ENCODE measurements around the gene PEX1. TPM values are rescaled to one million over a fixed set of nuclear protein-coding genes. Genes with fewer than 3 reads are reported as not detected.

The PEX1 gene
- total and polyA plus RNA-seq, 2 experiments from 2014 or later: 22.5 to 25.4 TPM

DNA sequence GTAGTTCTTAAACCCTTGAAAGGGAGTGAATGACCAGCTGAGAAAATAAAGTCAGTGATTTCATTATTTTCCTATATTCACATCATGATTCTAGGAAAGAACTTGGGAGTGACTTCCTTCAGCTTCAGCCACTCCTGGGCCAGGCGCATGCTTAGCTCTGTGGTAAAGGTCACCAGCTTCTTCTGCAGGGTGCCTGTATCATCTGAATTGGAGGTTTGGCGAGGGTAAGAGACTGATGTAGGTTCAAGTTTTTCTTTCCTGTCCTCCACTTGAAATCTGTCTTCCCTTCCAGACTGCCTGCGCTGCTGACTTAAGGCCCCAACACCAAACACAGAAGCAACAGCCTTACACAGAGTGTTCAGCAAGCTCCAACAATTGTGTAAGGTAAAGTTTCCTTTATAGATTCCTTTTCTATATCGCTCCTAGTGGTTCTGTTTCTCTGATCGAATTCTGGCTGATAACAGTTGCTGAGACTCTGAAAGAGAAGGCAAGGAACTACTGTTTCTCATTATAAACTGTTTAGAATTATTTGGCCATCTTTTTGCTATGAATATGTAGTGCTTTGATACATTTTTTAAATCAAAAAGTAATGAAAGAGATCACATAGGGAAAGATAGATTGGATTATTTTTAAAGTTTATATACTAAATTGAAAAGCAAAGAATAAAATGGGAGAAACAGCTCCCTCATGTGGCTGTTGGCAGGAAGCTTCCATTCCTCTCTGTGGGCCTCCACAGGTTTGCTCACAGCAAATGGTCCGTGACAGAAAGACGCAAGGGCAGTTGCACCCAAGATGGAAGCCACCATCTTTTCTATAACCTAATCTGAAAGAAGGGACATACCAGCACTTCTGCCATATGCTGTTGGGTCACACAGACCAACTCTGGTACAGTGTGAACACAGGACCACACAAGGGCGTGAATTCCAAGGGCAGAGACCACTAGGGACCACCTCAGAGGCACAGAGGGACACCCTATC, 67.0 kb downstream of the PEX1 start:
- Histone ChIP-seq H3K79me2 (replicated peaks; ENCODE audit: insufficient read depth) (no peaks in the 10 kb centered on the region), H3K4me3 (no peak overlapping the region), H3F3A (replicated peaks; ENCODE audit: low read depth) (no peaks in the 10 kb centered on the region; the same call in 1 of the 2 replicates), H4K20me1 (replicated peaks; ENCODE audit: insufficient read depth) (no peaks in the 10 kb centered on the region), H3K36me3 (ENCODE audit: insufficient read depth) (peaks cover 5% of the 10 kb centered on the region), H2AFZ (no peak overlapping the region), H3K4me2 (no peak overlapping the region), H3K9me2 (ENCODE audit: insufficient read depth) (no peaks in the 10 kb centered on the region), H3K27me3 (ENCODE audit: insufficient read depth) (no peaks in the 10 kb centered on the region), H3K4me1 (ENCODE audit: insufficient read depth) (no peaks in the 10 kb centered on the region), H3K27ac (ENCODE audit: low read depth) (peak overlapping the region; percentile 55)
- no peak for TF ChIP-seq CREB1 (CRISPR knock-in tag; IDR thresholded peaks at IDR 0.05; ENCODE audit: low read depth)
- TF ChIP-seq ZNF331 (CRISPR knock-in tag; IDR thresholded peaks at IDR 0.05; ENCODE audit: low read depth): no peak
- TF ChIP-seq, protein P1, sequence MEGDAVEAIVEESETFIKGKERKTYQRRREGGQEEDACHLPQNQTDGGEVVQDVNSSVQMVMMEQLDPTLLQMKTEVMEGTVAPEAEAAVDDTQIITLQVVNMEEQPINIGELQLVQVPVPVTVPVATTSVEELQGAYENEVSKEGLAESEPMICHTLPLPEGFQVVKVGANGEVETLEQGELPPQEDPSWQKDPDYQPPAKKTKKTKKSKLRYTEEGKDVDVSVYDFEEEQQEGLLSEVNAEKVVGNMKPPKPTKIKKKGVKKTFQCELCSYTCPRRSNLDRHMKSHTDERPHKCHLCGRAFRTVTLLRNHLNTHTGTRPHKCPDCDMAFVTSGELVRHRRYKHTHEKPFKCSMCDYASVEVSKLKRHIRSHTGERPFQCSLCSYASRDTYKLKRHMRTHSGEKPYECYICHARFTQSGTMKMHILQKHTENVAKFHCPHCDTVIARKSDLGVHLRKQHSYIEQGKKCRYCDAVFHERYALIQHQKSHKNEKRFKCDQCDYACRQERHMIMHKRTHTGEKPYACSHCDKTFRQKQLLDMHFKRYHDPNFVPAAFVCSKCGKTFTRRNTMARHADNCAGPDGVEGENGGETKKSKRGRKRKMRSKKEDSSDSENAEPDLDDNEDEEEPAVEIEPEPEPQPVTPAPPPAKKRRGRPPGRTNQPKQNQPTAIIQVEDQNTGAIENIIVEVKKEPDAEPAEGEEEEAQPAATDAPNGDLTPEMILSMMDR (conservative IDR thresholded peaks at IDR 0.05; ENCODE audit: low read depth in 2 of 2): peak; percentile 78 to 93
- Mint-ChIP-seq H3K27ac (no peak overlapping the region), H3K36me3 (ENCODE audit: low read depth) (peaks cover 10% of the 10 kb centered on the region), H3K27me3 (ENCODE audit: insufficient read depth, low read depth, poor library complexity) (no peaks in the 10 kb centered on the region), H3K4me3 (no peak overlapping the region), H3K9me3 (no peaks in the 10 kb centered on the region), H3K4me1 (no peaks in the 10 kb centered on the region; the same call in 2 of the 3 replicates)
- ATAC-seq (peak; percentile 93), DNase-seq (ENCODE audit: low spot score) (peak; percentile 78)

DNA sequence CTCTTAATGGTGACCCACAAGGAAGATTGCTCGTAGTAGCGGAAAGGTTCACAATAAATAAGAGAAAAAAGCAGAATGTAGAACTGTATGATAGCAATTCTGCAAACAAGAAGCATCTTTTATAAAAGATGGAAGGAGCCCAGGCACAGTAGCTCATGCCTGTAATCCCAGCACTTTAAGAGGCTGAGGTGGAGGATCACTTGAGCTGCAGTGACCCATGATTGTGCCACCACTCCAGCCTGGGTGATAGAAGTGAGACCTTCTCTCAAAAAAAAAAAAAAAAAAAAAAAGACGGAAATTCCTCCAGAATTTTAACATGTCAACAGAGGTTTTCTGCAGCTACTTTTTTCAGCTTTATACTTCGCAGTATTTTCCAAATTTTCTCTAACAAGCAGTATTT, 67.8 kb downstream of the PEX1 start:
- Histone ChIP-seq H3K27me3 (ENCODE audit: insufficient read depth) (no peaks in the 10 kb centered on the region), H3K36me3 (ENCODE audit: insufficient read depth) (peaks cover 10% of the 10 kb centered on the region), H3K27ac (ENCODE audit: low read depth) (peak overlapping the region; percentile 55; the same call in 1 of the 2 replicates), H3K9me2 (ENCODE audit: insufficient read depth) (no peaks in the 10 kb centered on the region), H3K79me2 (replicated peaks; ENCODE audit: insufficient read depth) (no peaks in the 10 kb centered on the region), H3F3A (replicated peaks; ENCODE audit: low read depth) (no peaks in the 10 kb centered on the region; the same call in 1 of the 2 replicates), H3K4me2 (no peak overlapping the region), H4K20me1 (replicated peaks; ENCODE audit: insufficient read depth) (no peaks in the 10 kb centered on the region), H2AFZ (no peak overlapping the region), H3K4me3 (no peak overlapping the region), H3K4me1 (ENCODE audit: insufficient read depth) (no peaks in the 10 kb centered on the region)
- Mint-ChIP-seq H3K4me3 (no peak overlapping the region), H3K36me3 (ENCODE audit: low read depth) (peaks cover 17% of the 10 kb centered on the region), H3K27ac (no peak overlapping the region), H3K4me1 (no peaks in the 10 kb centered on the region; the same call in 2 of the 3 replicates), H3K9me3 (no peaks in the 10 kb centered on the region), H3K27me3 (ENCODE audit: insufficient read depth, low read depth, poor library complexity) (no peaks in the 10 kb centered on the region)
- DNase-seq (ENCODE audit: low spot score): no peak
- ATAC-seq: no peak
- TF ChIP-seq CREB1 (CRISPR knock-in tag; IDR thresholded peaks at IDR 0.05; ENCODE audit: low read depth): no peak
- TF ChIP-seq, protein P2, sequence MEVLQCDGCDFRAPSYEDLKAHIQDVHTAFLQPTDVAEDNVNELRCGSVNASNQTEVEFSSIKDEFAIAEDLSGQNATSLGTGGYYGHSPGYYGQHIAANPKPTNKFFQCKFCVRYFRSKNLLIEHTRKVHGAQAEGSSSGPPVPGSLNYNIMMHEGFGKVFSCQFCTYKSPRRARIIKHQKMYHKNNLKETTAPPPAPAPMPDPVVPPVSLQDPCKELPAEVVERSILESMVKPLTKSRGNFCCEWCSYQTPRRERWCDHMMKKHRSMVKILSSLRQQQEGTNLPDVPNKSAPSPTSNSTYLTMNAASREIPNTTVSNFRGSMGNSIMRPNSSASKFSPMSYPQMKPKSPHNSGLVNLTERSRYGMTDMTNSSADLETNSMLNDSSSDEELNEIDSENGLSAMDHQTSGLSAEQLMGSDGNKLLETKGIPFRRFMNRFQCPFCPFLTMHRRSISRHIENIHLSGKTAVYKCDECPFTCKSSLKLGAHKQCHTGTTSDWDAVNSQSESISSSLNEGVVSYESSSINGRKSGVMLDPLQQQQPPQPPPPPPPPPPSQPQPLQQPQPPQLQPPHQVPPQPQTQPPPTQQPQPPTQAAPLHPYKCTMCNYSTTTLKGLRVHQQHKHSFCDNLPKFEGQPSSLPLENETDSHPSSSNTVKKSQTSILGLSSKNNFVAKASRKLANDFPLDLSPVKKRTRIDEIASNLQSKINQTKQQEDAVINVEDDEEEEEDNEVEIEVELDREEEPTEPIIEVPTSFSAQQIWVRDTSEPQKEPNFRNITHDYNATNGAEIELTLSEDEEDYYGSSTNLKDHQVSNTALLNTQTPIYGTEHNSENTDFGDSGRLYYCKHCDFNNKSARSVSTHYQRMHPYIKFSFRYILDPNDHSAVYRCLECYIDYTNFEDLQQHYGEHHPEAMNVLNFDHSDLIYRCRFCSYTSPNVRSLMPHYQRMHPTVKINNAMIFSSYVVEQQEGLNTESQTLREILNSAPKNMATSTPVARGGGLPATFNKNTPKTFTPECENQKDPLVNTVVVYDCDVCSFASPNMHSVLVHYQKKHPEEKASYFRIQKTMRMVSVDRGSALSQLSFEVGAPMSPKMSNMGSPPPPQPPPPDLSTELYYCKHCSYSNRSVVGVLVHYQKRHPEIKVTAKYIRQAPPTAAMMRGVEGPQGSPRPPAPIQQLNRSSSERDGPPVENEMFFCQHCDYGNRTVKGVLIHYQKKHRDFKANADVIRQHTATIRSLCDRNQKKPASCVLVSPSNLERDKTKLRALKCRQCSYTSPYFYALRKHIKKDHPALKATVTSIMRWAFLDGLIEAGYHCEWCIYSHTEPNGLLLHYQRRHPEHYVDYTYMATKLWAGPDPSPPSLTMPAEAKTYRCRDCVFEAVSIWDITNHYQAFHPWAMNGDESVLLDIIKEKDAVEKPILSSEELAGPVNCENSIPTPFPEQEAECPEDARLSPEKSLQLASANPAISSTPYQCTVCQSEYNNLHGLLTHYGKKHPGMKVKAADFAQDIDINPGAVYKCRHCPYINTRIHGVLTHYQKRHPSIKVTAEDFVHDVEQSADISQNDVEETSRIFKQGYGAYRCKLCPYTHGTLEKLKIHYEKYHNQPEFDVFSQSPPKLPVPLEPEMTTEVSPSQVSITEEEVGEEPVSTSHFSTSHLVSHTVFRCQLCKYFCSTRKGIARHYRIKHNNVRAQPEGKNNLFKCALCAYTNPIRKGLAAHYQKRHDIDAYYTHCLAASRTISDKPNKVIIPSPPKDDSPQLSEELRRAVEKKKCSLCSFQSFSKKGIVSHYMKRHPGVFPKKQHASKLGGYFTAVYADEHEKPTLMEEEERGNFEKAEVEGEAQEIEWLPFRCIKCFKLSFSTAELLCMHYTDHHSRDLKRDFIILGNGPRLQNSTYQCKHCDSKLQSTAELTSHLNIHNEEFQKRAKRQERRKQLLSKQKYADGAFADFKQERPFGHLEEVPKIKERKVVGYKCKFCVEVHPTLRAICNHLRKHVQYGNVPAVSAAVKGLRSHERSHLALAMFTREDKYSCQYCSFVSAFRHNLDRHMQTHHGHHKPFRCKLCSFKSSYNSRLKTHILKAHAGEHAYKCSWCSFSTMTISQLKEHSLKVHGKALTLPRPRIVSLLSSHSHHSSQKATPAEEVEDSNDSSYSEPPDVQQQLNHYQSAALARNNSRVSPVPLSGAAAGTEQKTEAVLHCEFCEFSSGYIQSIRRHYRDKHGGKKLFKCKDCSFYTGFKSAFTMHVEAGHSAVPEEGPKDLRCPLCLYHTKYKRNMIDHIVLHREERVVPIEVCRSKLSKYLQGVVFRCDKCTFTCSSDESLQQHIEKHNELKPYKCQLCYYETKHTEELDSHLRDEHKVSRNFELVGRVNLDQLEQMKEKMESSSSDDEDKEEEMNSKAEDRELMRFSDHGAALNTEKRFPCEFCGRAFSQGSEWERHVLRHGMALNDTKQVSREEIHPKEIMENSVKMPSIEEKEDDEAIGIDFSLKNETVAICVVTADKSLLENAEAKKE (CRISPR knock-in tag; IDR thresholded peaks at IDR 0.05): no peak
- TF ChIP-seq, protein P3, sequence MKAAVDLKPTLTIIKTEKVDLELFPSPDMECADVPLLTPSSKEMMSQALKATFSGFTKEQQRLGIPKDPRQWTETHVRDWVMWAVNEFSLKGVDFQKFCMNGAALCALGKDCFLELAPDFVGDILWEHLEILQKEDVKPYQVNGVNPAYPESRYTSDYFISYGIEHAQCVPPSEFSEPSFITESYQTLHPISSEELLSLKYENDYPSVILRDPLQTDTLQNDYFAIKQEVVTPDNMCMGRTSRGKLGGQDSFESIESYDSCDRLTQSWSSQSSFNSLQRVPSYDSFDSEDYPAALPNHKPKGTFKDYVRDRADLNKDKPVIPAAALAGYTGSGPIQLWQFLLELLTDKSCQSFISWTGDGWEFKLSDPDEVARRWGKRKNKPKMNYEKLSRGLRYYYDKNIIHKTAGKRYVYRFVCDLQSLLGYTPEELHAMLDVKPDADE (IDR thresholded peaks at IDR 0.05): no peak
- TF ChIP-seq JUNB (IDR thresholded peaks at IDR 0.05; ENCODE audit: unreplicated experiment): no peak

Data from GM23338 (cell line).